GM19463 (cell line): ENCODE measurements around the gene ZFP62.

Experiments used
- ATAC-seq: cut with Tn5 transposase; IDR thresholded peaks from one replicate; pipeline ENCODE4 v1.9.1; 2021; ENCODE audit warnings: mild to moderate bottlenecking, moderate library complexity; ENCODE audit not compliant: unreplicated experiment

Gene ZFP62

GRCh38 chr5:180869587-180869986 is 8.5 kb upstream of the ZFP62 start:
- ATAC-seq, result no peak

GRCh38 chr5:180868960-180869359 is 7.9 kb upstream of the ZFP62 start:
- ATAC-seq, result no peak

GRCh38 chr5:180866985-180867384 is 5.9 kb upstream of the ZFP62 start:
- no peak for ATAC-seq

- no peak for ATAC-seq
These were observed 5.1 kb upstream of the ZFP62 start for GRCh38 chr5:180865981-180866695.

- no peak for ATAC-seq
These were observed 1.6 kb upstream of the ZFP62 start for GRCh38 chr5:180862645-180863044.

GRCh38 chr5:180860273-180860886 is 696 bp downstream of the ZFP62 start:
- peak; percentile 30 for ATAC-seq

GRCh38 chr5:180858586-180858985 is 2.5 kb downstream of the ZFP62 start:
- ATAC-seq, result no peak

- ATAC-seq, result no peak
These were observed 7.3 kb downstream of the ZFP62 start for GRCh38 chr5:180853848-180854176.

GRCh38 chr5:180853121-180853847 is 7.8 kb downstream of the ZFP62 start:
- ATAC-seq, result no peak

GRCh38 chr5:180852495-180852894 is 8.6 kb downstream of the ZFP62 start:
- ATAC-seq, result no peak

GRCh38 chr5:180850434-180851078 is 10.5 kb downstream of the ZFP62 start:
- no peak for ATAC-seq

- no peak for ATAC-seq
These were observed 11.2 kb downstream of the ZFP62 start for GRCh38 chr5:180849827-180850226.

- no peak for ATAC-seq
These were observed 12.2 kb downstream of the ZFP62 start for GRCh38 chr5:180848878-180849277.

- ATAC-seq, result no peak
These were observed 12.8 kb downstream of the ZFP62 start for GRCh38 chr5:180848265-180848664.

GRCh38 chr5:180847026-180847425 is 14.1 kb downstream of the ZFP62 start:
- ATAC-seq, result no peak

GRCh38 chr5:180844858-180845257 is 16.2 kb downstream of the ZFP62 start:
- no peak for ATAC-seq

- ATAC-seq, result no peak
These were observed 16.6 kb downstream of the ZFP62 start for GRCh38 chr5:180844432-180844831.

- ATAC-seq, result no peak
These were observed 21.1 kb downstream of the ZFP62 start for GRCh38 chr5:180839935-180840334.

GRCh38 chr5:180839227-180839626 is 21.8 kb downstream of the ZFP62 start:
- ATAC-seq, result no peak

GRCh38 chr5:180837478-180837877 is 23.6 kb downstream of the ZFP62 start:
- ATAC-seq, result no peak

- no peak for ATAC-seq
These were observed 28.4 kb downstream of the ZFP62 start for GRCh38 chr5:180832638-180833068.
